ENCODE data around the gene EXPH5.

EXPH5 gene

DNA sequence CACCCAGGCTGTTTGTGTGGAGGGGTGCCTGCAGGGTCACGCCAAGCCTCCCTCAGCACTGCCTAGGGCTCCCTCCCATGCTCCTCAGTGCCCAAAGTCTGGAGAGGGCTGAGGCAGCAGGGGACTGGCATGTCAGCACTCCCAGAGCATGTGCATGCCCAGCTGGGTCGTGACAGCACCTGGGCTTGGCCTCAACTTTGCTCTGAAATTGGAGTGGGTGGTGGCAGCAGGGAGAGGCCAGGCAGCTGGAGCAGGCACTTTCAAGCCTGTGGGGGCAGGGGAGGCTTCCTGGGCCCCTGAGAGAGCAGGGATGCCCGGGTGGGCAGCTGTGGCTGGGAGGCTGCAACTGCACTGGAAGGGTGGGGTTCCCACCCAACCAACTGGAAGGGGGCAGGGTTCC, 35.7 kb upstream of the EXPH5 start:
- TF ChIP-seq, protein P1, sequence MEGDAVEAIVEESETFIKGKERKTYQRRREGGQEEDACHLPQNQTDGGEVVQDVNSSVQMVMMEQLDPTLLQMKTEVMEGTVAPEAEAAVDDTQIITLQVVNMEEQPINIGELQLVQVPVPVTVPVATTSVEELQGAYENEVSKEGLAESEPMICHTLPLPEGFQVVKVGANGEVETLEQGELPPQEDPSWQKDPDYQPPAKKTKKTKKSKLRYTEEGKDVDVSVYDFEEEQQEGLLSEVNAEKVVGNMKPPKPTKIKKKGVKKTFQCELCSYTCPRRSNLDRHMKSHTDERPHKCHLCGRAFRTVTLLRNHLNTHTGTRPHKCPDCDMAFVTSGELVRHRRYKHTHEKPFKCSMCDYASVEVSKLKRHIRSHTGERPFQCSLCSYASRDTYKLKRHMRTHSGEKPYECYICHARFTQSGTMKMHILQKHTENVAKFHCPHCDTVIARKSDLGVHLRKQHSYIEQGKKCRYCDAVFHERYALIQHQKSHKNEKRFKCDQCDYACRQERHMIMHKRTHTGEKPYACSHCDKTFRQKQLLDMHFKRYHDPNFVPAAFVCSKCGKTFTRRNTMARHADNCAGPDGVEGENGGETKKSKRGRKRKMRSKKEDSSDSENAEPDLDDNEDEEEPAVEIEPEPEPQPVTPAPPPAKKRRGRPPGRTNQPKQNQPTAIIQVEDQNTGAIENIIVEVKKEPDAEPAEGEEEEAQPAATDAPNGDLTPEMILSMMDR (IDR thresholded peaks at IDR 0.05; ENCODE audit: low read depth, low read length) = no peak
- TF ChIP-seq, protein P2, sequence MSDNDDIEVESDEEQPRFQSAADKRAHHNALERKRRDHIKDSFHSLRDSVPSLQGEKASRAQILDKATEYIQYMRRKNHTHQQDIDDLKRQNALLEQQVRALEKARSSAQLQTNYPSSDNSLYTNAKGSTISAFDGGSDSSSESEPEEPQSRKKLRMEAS (IDR thresholded peaks at IDR 0.05; ENCODE audit: low read depth, low read length) = no peak
- TF ChIP-seq POLR2A (IDR thresholded peaks at IDR 0.05; ENCODE audit: extremely low read depth, insufficient read length) = no peak
- no peak for TF ChIP-seq MYC (IDR thresholded peaks at IDR 0.05; ENCODE audit: low read depth, low read length)
- no peak for DNase-seq (ENCODE audit: low read depth)
- no peak overlapping the region for H3K4me3 ChIP-seq (ENCODE audit: low read depth, low read length)

GRCh38 chr11:108628812-108629211, 35.2 kb upstream of the EXPH5 start:
- DNase-seq (ENCODE audit: low read depth) = no peak
- no peak overlapping the region for H3K4me3 ChIP-seq (ENCODE audit: low read depth, low read length)
- TF ChIP-seq MYC (IDR thresholded peaks at IDR 0.05; ENCODE audit: low read depth, low read length) = no peak
- TF ChIP-seq POLR2A (IDR thresholded peaks at IDR 0.05; ENCODE audit: extremely low read depth, insufficient read length) = no peak
- TF ChIP-seq, protein P1 (IDR thresholded peaks at IDR 0.05; ENCODE audit: low read depth, low read length) = no peak
- TF ChIP-seq, protein P2 (IDR thresholded peaks at IDR 0.05; ENCODE audit: low read depth, low read length) = no peak

GRCh38 chr11:108628326-108628725, 34.8 kb upstream of the EXPH5 start:
- no peak for DNase-seq (ENCODE audit: low read depth)
- no peak overlapping the region for H3K4me3 ChIP-seq (ENCODE audit: low read depth, low read length)
- TF ChIP-seq POLR2A (IDR thresholded peaks at IDR 0.05; ENCODE audit: extremely low read depth, insufficient read length) (no peak), MYC (IDR thresholded peaks at IDR 0.05; ENCODE audit: low read depth, low read length) (no peak)
- TF ChIP-seq, protein P2 (IDR thresholded peaks at IDR 0.05; ENCODE audit: low read depth, low read length) = no peak
- TF ChIP-seq, protein P1 (IDR thresholded peaks at IDR 0.05; ENCODE audit: low read depth, low read length) = no peak

- no peak overlapping the region for H3K4me3 ChIP-seq (ENCODE audit: low read depth, low read length)
- DNase-seq (ENCODE audit: low read depth) = no peak
- TF ChIP-seq POLR2A (IDR thresholded peaks at IDR 0.05; ENCODE audit: extremely low read depth, insufficient read length) (no peak), MYC (IDR thresholded peaks at IDR 0.05; ENCODE audit: low read depth, low read length) (no peak)
- TF ChIP-seq, protein P1 (IDR thresholded peaks at IDR 0.05; ENCODE audit: low read depth, low read length) = no peak
- TF ChIP-seq, protein P2 (IDR thresholded peaks at IDR 0.05; ENCODE audit: low read depth, low read length) = no peak
Measured at GRCh38 chr11:108624196-108624925, 30.8 kb upstream of the EXPH5 start.

GRCh38 chr11:108622341-108622740, 28.8 kb upstream of the EXPH5 start:
- TF ChIP-seq POLR2A (IDR thresholded peaks at IDR 0.05; ENCODE audit: extremely low read depth, insufficient read length) (no peak), MYC (IDR thresholded peaks at IDR 0.05; ENCODE audit: low read depth, low read length) (no peak)
- TF ChIP-seq, protein P2 (IDR thresholded peaks at IDR 0.05; ENCODE audit: low read depth, low read length) = no peak
- TF ChIP-seq, protein P1 (IDR thresholded peaks at IDR 0.05; ENCODE audit: low read depth, low read length) = no peak
- DNase-seq (ENCODE audit: low read depth) = no peak
- no peak overlapping the region for H3K4me3 ChIP-seq (ENCODE audit: low read depth, low read length)
